ENCODE measurements around the gene AIMP1. TPM values are rescaled to one million over a fixed set of nuclear protein-coding genes. Genes with fewer than 3 reads are reported as not detected.
"Not testable (repeated sequence)": the region's sequence is repeated elsewhere in the genome, so short reads cannot be mapped to it uniquely, and the experiment has no call there.

The AIMP1 gene
- total RNA-seq, 1 donor from 2014 or later = 15.1 TPM

DNA sequence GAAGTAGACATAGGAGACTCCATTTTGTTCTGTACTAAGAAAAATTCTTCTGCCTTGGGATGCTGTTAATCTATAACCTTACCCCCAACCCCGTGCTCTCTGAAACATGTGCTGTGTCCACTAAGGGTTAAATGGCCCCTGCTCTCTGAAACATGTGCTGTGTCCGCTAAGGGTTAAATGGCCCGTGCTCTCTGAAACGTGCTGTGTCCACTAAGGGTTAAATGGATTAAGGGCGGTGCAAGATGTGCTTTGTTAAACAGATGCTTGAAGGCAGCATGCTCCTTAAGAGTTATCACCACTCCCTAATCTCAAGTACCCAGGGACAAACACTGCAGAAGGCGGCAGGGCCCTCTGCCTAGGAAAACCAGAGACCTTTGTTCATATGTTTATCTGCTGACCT lies 5.5 kb downstream of the AIMP1 start:
- not testable (repeated sequence) for H3K9me3 ChIP-seq (ENCODE audit: control insufficient read depth in 3 of 3, low read length in 3 of 3); H3K27me3 ChIP-seq (ENCODE audit: control insufficient read depth in 3 of 3, insufficient read depth in 3 of 3, low read length in 3 of 3); H3K4me3 ChIP-seq (ENCODE audit: low read length in 3 of 3); H3K27ac ChIP-seq (ENCODE audit: low read depth, low read length); H3K9ac ChIP-seq (ENCODE audit: low read depth in 1 of 3, low read length in 3 of 3); H3K36me3 ChIP-seq (ENCODE audit: control insufficient read depth in 3 of 3, insufficient read depth in 3 of 3, low read length in 3 of 3)
- H3K4me1 ChIP-seq (ENCODE audit: control insufficient read depth in 3 of 3, insufficient read depth in 3 of 3, low read length in 3 of 3) = peaks cover 10 to 16% (median 16%) of the 10 kb centered on the region in 3 donors

DNA sequence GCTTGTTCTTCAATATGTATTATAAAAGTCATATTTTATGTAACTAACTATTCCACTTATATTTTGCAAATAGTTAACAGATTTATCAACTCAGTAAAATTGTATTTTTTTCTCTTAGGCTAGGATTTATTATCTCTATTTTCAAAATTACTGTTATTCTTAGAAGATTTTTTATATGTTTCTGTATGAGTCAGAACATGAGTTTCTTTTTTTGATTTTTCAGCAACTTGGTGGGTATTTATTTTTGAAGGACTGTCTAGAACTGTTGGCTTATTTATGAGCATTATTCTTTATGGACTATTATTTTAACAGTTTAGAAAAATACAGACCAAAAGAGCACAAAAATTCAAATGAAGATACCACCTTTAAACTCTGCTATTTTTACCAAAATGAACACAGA lies 6.8 kb downstream of the AIMP1 start:
- Histone ChIP-seq H3K9me3 (ENCODE audit: control insufficient read depth in 3 of 3, low read length in 3 of 3) (no peaks in the 10 kb centered on the region), H3K27me3 (ENCODE audit: control insufficient read depth in 3 of 3, insufficient read depth in 3 of 3, low read length in 3 of 3) (no peaks in the 10 kb centered on the region), H3K27ac (ENCODE audit: low read depth, low read length) (no peak overlapping the region), H3K4me3 (ENCODE audit: low read length in 3 of 3) (no peak overlapping the region), H3K9ac (ENCODE audit: low read depth in 1 of 3, low read length in 3 of 3) (no peak overlapping the region), H3K4me1 (ENCODE audit: control insufficient read depth in 3 of 3, insufficient read depth in 3 of 3, low read length in 3 of 3) (peaks cover 0 to 4% (median 3%) of the 10 kb centered on the region in 3 donors), H3K36me3 (ENCODE audit: control insufficient read depth in 3 of 3, insufficient read depth in 3 of 3, low read length in 3 of 3) (peaks cover 8 to 18% (median 17%) of the 10 kb centered on the region in 3 donors)

DNA sequence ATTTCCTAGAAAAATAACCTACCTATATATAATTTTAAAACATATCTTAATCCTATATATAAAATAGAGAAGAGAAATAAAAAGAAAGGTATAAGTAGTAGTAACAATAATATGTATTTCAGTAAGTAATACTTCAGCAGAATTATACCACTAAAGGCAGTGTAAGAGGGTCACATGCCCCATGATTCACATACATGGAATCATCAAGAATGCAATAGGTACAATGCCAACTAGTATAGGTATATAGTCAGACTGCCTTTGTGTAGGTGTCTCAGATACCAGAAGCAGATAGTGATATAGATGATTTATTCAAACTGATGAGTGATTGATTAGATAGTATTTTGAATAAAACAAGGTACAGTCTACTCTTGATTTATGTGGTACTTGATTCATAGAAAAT lies 9.4 kb downstream of the AIMP1 start:
- no peaks in the 10 kb centered on the region for H3K27me3 ChIP-seq (ENCODE audit: control insufficient read depth in 3 of 3, insufficient read depth in 3 of 3, low read length in 3 of 3)
- H3K9me3 ChIP-seq (ENCODE audit: control insufficient read depth in 3 of 3, low read length in 3 of 3) = no peaks in the 10 kb centered on the region
- H3K36me3 ChIP-seq (ENCODE audit: control insufficient read depth in 3 of 3, insufficient read depth in 3 of 3, low read length in 3 of 3) = peaks cover 8 to 28% (median 24%) of the 10 kb centered on the region in 3 donors
- no peak overlapping the region for H3K27ac ChIP-seq (ENCODE audit: low read depth, low read length)
- H3K4me1 ChIP-seq (ENCODE audit: control insufficient read depth in 3 of 3, insufficient read depth in 3 of 3, low read length in 3 of 3) = no peaks in the 10 kb centered on the region
- H3K9ac ChIP-seq (ENCODE audit: low read depth in 1 of 3, low read length in 3 of 3) = no peak overlapping the region
- H3K4me3 ChIP-seq (ENCODE audit: low read length in 3 of 3) = no peak overlapping the region

DNA sequence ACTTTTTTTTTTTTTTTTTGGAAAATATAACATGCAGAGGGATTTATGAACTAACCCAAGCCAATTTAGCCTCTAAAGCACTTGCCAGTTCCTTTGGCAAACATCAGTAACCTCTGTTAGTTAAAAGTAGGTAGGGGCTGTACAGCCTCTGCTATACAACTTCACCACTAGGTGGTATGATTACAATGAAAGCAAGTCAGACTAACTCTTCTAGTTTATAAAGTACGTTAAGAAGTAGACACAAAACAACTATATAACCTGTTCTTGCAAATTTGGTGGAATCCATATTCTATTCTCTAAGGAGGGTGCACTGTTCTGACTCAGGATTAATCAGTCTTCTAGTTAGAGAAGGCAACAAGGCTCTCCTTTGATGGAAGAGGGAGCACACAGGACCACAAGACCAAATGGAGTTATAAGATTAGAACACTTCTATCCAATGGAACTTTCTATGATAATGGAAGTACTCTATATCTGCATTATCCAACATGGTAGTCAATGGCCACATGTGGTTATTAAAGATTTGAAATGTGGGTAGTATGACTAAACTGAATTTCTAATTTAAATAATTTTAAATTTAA lies 12.8 kb downstream of the AIMP1 start:
- Histone ChIP-seq H3K4me3 (ENCODE audit: low read length in 3 of 3) (no peak overlapping the region), H3K4me1 (ENCODE audit: control insufficient read depth in 3 of 3, insufficient read depth in 3 of 3, low read length in 3 of 3) (no peaks in the 10 kb centered on the region), H3K9me3 (ENCODE audit: control insufficient read depth in 3 of 3, low read length in 3 of 3) (no peaks in the 10 kb centered on the region), H3K27me3 (ENCODE audit: control insufficient read depth in 3 of 3, insufficient read depth in 3 of 3, low read length in 3 of 3) (no peaks in the 10 kb centered on the region), H3K9ac (ENCODE audit: low read depth in 1 of 3, low read length in 3 of 3) (no peak overlapping the region), H3K27ac (ENCODE audit: low read depth, low read length) (no peak overlapping the region), H3K36me3 (ENCODE audit: control insufficient read depth in 3 of 3, insufficient read depth in 3 of 3, low read length in 3 of 3) (peaks cover 8 to 40% (median 36%) of the 10 kb centered on the region in 3 donors)

DNA sequence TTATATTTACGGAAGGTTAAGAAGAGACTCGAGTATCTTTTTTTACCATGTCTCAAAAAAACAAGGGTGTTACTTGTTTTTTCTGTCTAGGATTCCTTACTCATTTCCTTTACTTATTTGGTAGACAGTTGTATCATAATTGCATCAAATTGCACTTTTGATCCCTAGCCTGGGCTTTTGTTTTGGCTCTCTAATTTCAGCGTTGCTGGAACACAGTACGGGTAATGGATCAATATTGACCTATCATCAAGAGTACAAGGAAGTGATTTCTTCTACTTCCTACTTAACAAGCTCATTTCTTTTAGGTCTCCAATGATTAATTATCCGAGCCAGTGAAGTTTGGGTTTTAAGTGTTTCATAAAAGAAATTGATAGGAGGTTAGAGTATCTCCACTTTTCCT lies 16.8 kb downstream of the AIMP1 start:
- Histone ChIP-seq H3K27me3 (ENCODE audit: control insufficient read depth in 3 of 3, insufficient read depth in 3 of 3, low read length in 3 of 3) (no peaks in the 10 kb centered on the region), H3K4me3 (ENCODE audit: low read length in 3 of 3) (no peak overlapping the region), H3K36me3 (ENCODE audit: control insufficient read depth in 3 of 3, insufficient read depth in 3 of 3, low read length in 3 of 3) (peaks cover 6 to 44% (median 33%) of the 10 kb centered on the region in 3 donors), H3K9me3 (ENCODE audit: control insufficient read depth in 3 of 3, low read length in 3 of 3) (no peaks in the 10 kb centered on the region), H3K9ac (ENCODE audit: low read depth in 1 of 3, low read length in 3 of 3) (no peak overlapping the region), H3K27ac (ENCODE audit: low read depth, low read length) (no peak overlapping the region), H3K4me1 (ENCODE audit: control insufficient read depth in 3 of 3, insufficient read depth in 3 of 3, low read length in 3 of 3) (no peaks in the 10 kb centered on the region)

DNA sequence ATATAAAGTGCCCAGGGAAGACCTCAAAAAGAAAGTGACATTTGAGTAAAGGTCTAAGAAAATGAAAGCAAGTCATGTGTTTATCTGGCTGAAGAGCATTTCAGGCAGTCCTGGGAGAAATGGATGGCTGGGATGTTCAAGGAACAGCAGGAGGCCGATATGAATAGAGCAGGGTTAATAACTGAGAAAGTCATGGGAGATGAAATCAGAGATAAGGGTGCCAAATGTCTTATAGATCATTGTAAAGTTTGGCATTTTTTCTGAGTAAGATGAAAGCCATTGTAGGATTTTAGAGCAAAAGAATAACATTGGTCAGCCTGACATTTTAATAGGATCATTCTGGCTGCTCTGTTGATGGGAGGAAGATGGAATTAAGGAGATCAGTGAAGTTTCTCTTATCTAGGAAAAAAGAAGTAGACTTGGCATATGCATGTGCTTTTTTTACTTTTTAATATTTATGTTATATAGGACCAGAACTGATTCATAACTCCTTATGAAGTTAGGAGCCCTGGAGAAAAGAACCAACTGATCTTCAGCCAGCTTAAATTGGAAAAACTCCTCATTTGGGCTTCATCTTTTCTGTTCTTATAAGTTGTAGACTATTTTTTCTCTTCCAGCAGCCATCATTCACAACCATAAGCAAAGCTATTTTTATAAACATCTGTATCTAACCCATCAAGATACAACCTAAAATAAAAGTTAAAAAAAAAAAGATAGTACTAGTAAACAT lies 18.6 kb downstream of the AIMP1 start:
- Histone ChIP-seq H3K4me3 (ENCODE audit: low read length in 3 of 3) (no peak overlapping the region), H3K9ac (ENCODE audit: low read depth in 1 of 3, low read length in 3 of 3) (no peak overlapping the region), H3K36me3 (ENCODE audit: control insufficient read depth in 3 of 3, insufficient read depth in 3 of 3, low read length in 3 of 3) (peaks cover 13 to 43% (median 32%) of the 10 kb centered on the region in 3 donors), H3K4me1 (ENCODE audit: control insufficient read depth in 3 of 3, insufficient read depth in 3 of 3, low read length in 3 of 3) (no peaks in the 10 kb centered on the region), H3K27me3 (ENCODE audit: control insufficient read depth in 3 of 3, insufficient read depth in 3 of 3, low read length in 3 of 3) (no peaks in the 10 kb centered on the region), H3K27ac (ENCODE audit: low read depth, low read length) (no peak overlapping the region), H3K9me3 (ENCODE audit: control insufficient read depth in 3 of 3, low read length in 3 of 3) (no peaks in the 10 kb centered on the region)

DNA sequence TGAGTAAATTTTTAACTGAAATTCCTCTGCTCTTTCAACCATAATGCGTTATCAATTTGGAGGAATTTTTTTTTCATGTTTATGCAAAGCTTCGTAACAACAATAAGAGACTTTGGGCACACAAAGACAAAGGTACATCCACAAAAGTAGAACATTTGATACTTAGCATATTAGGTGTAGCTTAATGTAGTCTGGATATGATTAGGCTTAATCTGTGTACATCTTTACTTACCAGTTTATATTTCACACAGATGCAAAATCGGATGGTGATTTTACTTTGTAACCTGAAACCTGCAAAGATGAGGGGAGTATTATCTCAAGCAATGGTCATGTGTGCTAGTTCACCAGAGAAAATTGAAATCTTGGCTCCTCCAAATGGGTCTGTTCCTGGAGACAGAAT lies 20.3 kb downstream of the AIMP1 start:
- no peak overlapping the region for H3K9ac ChIP-seq (ENCODE audit: low read depth in 1 of 3, low read length in 3 of 3)
- no peaks in the 10 kb centered on the region for H3K9me3 ChIP-seq (ENCODE audit: control insufficient read depth in 3 of 3, low read length in 3 of 3)
- H3K27ac ChIP-seq (ENCODE audit: low read depth, low read length) = no peak overlapping the region
- H3K27me3 ChIP-seq (ENCODE audit: control insufficient read depth in 3 of 3, insufficient read depth in 3 of 3, low read length in 3 of 3) = no peaks in the 10 kb centered on the region
- no peak overlapping the region for H3K4me3 ChIP-seq (ENCODE audit: low read length in 3 of 3)
- no peaks in the 10 kb centered on the region for H3K4me1 ChIP-seq (ENCODE audit: control insufficient read depth in 3 of 3, insufficient read depth in 3 of 3, low read length in 3 of 3)
- peaks cover 13 to 40% (median 34%) of the 10 kb centered on the region in 3 donors for H3K36me3 ChIP-seq (ENCODE audit: control insufficient read depth in 3 of 3, insufficient read depth in 3 of 3, low read length in 3 of 3)

DNA sequence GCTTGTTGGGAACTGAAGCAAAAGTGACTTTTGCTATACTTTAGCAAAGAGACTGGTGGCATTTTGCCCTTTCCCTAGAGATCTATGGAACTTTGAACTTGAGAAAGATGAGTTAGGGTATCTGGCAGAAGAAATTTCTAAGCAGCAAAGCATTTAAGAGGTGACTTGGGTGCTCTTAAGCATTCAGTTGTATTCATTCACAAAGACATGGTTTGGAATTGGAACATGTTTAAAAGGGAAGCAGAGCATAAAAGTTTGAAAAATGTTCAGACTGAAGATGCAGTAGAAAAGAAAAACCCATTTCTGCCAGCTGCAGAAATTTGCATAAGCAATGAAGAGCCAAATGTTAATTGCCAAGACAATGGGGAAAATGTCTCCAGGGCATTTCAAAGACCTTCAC lies 21.6 kb downstream of the AIMP1 start:
- Histone ChIP-seq H3K36me3 (ENCODE audit: control insufficient read depth in 3 of 3, insufficient read depth in 3 of 3, low read length in 3 of 3) (peaks cover 13 to 33% (median 27%) of the 10 kb centered on the region in 3 donors), H3K4me1 (ENCODE audit: control insufficient read depth in 3 of 3, insufficient read depth in 3 of 3, low read length in 3 of 3) (no peaks in the 10 kb centered on the region), H3K27ac (ENCODE audit: low read depth, low read length) (no peak overlapping the region), H3K27me3 (ENCODE audit: control insufficient read depth in 3 of 3, insufficient read depth in 3 of 3, low read length in 3 of 3) (no peaks in the 10 kb centered on the region), H3K4me3 (ENCODE audit: low read length in 3 of 3) (no peak overlapping the region), H3K9me3 (ENCODE audit: control insufficient read depth in 3 of 3, low read length in 3 of 3) (no peaks in the 10 kb centered on the region), H3K9ac (ENCODE audit: low read depth in 1 of 3, low read length in 3 of 3) (no peak overlapping the region)

DNA sequence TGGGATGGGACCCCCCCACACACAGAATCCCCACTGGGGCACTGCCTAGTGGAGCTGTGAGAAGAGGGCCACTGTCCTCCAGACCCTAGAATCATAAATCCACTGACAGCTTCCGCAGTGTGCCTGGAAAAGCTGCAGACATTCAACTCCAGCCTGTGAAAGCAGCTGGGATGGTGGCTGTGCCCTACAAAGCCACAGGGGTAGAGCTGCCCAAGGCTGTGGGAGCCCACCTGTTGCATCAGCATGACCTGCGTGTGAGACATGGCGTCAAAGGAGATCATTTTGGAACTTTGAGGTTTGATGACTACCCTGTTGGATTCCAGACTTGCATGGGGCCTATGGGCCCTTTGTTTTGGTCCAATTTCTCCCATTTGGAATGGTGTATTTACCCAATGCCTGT lies 22.3 kb downstream of the AIMP1 start:
- no peak overlapping the region for H3K27ac ChIP-seq (ENCODE audit: low read depth, low read length)
- peaks cover 13 to 32% (median 23%) of the 10 kb centered on the region in 3 donors for H3K36me3 ChIP-seq (ENCODE audit: control insufficient read depth in 3 of 3, insufficient read depth in 3 of 3, low read length in 3 of 3)
- H3K9ac ChIP-seq (ENCODE audit: low read depth in 1 of 3, low read length in 3 of 3) = no peak overlapping the region
- H3K27me3 ChIP-seq (ENCODE audit: control insufficient read depth in 3 of 3, insufficient read depth in 3 of 3, low read length in 3 of 3) = no peaks in the 10 kb centered on the region
- no peaks in the 10 kb centered on the region for H3K9me3 ChIP-seq (ENCODE audit: control insufficient read depth in 3 of 3, low read length in 3 of 3)
- H3K4me1 ChIP-seq (ENCODE audit: control insufficient read depth in 3 of 3, insufficient read depth in 3 of 3, low read length in 3 of 3) = no peaks in the 10 kb centered on the region
- H3K4me3 ChIP-seq (ENCODE audit: low read length in 3 of 3) = no peak overlapping the region

DNA sequence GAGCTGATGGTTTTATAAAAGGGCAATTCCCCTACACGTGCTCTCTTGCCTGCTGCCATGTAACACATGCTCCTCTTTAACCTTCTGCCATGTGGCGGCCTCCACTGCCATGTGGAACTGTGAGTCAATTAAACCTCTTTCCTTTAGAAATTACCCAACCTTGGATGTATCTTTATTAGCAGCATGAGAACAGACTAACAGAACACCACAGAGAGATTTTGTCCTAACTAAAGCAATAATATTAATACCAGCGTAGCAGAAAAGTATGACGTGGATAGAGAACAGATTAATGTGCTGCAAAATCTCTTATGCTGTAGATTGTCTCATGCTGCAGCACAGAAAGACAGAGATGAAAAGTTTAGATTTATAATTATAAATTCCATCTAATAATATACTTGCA lies 23.1 kb downstream of the AIMP1 start:
- Histone ChIP-seq H3K9ac (ENCODE audit: low read depth in 1 of 3, low read length in 3 of 3) (no peak overlapping the region), H3K9me3 (ENCODE audit: control insufficient read depth in 3 of 3, low read length in 3 of 3) (no peaks in the 10 kb centered on the region), H3K27me3 (ENCODE audit: control insufficient read depth in 3 of 3, insufficient read depth in 3 of 3, low read length in 3 of 3) (no peaks in the 10 kb centered on the region), H3K4me3 (ENCODE audit: low read length in 3 of 3) (no peak overlapping the region), H3K36me3 (ENCODE audit: control insufficient read depth in 3 of 3, insufficient read depth in 3 of 3, low read length in 3 of 3) (peaks cover 13 to 32% (median 23%) of the 10 kb centered on the region in 3 donors), H3K4me1 (ENCODE audit: control insufficient read depth in 3 of 3, insufficient read depth in 3 of 3, low read length in 3 of 3) (no peaks in the 10 kb centered on the region), H3K27ac (ENCODE audit: low read depth, low read length) (no peak overlapping the region)
